Spinal cord (tissue), 10 donors: ENCODE measurements around the gene IGSF9B. TPM values are rescaled to one million over a fixed set of nuclear protein-coding genes. Genes with fewer than 3 reads are reported as not detected.
"Not testable (repeated sequence)": the region's sequence is repeated elsewhere in the genome, so short reads cannot be mapped to it uniquely, and the experiment has no call there.

Experiments
- DNase-seq, 6 donors: peaks; one replicate each; pipeline versions ENCODE4 v3.0.0 to v3.0.0-alpha.2; 2013 to 2015; ENCODE audit warnings: low spot score in 6 of 6, low read depth in 4 of 6
- H3K27ac ChIP-seq: one replicate; pipeline ENCODE4 v1.5.1; 2013; ENCODE audit warnings: low read depth, low read length, control low read depth
- H3K27me3 ChIP-seq: one replicate; pipeline ENCODE4 v1.6.1; 2013; ENCODE audit warnings: low read length; ENCODE audit not compliant: control insufficient read depth, insufficient read depth
- H3K36me3 ChIP-seq: one replicate; pipeline ENCODE4 v1.6.1; 2013; ENCODE audit warnings: low read length; ENCODE audit not compliant: control insufficient read depth, insufficient read depth
- H3K4me1 ChIP-seq: one replicate; pipeline ENCODE4 v1.6.1; 2013; ENCODE audit warnings: low read length; ENCODE audit not compliant: control insufficient read depth, insufficient read depth
- H3K4me3 ChIP-seq: one replicate; pipeline ENCODE4 v1.5.1; 2013; ENCODE audit warnings: low read depth, low read length, control low read depth
- H3K9me3 ChIP-seq: one replicate; pipeline ENCODE4 v1.6.1; 2013; ENCODE audit warnings: low read length; ENCODE audit not compliant: control insufficient read depth, insufficient read depth
- WGBS: methylation state at CpG from one replicate; pipeline ENCODE4 v1.1.5; 2013; ENCODE audit warnings: missing lambda C conversion rate; ENCODE audit not compliant: insufficient coverage; 5-methylcytosine and 5-hydroxymethylcytosine counted together
- long read RNA-seq, 4 donors: transcript quantifications; one replicate each; lab custom pipeline, GENCODE V29; 2026
- polyA plus RNA-seq, 2 donors: library from polyadenylated mRNA; unstranded; fragments of 120-200 nt; gene quantifications; one replicate each; pipeline ENCODE4 v1.2.1, GENCODE V29; 2013; ENCODE audit not compliant: insufficient read length in 2 of 2
- total RNA-seq, 2 donors: library from RNA; depleted of rRNA in 1 of 2; stranded (reverse); fragments of 120-200 nt in 1 of 2; fragments of >200 nt in 1 of 2; gene quantifications; one replicate each; pipeline versions ENCODE4 v1.2.3 to v1.2.4, GENCODE V29; 2013 to 2014
- donor health status: healthy.

IGSF9B gene, protein sequence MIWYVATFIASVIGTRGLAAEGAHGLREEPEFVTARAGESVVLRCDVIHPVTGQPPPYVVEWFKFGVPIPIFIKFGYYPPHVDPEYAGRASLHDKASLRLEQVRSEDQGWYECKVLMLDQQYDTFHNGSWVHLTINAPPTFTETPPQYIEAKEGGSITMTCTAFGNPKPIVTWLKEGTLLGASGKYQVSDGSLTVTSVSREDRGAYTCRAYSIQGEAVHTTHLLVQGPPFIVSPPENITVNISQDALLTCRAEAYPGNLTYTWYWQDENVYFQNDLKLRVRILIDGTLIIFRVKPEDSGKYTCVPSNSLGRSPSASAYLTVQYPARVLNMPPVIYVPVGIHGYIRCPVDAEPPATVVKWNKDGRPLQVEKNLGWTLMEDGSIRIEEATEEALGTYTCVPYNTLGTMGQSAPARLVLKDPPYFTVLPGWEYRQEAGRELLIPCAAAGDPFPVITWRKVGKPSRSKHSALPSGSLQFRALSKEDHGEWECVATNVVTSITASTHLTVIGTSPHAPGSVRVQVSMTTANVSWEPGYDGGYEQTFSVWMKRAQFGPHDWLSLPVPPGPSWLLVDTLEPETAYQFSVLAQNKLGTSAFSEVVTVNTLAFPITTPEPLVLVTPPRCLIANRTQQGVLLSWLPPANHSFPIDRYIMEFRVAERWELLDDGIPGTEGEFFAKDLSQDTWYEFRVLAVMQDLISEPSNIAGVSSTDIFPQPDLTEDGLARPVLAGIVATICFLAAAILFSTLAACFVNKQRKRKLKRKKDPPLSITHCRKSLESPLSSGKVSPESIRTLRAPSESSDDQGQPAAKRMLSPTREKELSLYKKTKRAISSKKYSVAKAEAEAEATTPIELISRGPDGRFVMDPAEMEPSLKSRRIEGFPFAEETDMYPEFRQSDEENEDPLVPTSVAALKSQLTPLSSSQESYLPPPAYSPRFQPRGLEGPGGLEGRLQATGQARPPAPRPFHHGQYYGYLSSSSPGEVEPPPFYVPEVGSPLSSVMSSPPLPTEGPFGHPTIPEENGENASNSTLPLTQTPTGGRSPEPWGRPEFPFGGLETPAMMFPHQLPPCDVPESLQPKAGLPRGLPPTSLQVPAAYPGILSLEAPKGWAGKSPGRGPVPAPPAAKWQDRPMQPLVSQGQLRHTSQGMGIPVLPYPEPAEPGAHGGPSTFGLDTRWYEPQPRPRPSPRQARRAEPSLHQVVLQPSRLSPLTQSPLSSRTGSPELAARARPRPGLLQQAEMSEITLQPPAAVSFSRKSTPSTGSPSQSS (N-terminal part only)
- total RNA-seq (10 to 100 TPM; 22.5 to 36.0 TPM), polyA plus RNA-seq (10 to 100 TPM; 45.4 to 64.9 TPM)
- long read RNA-seq, donor 1, partial matches to known transcripts: 6 of 6 reads
- long read RNA-seq, donor 1, other reads (novel, unspliced or antisense): 0 of 6 reads
- long read RNA-seq, donor 2, partial matches to known transcripts: 0 of 1 reads
- long read RNA-seq, donor 2, other reads (novel, unspliced or antisense): 0 of 1 reads
- long read RNA-seq, donor 3, partial matches to known transcripts: 0 of 1 reads
- long read RNA-seq, donor 3, other reads (novel, unspliced or antisense): 0 of 1 reads
- long read RNA-seq, donor 4, partial matches to known transcripts: 0 of 1 reads
- long read RNA-seq, donor 4, other reads (novel, unspliced or antisense): 0 of 1 reads

DNA sequence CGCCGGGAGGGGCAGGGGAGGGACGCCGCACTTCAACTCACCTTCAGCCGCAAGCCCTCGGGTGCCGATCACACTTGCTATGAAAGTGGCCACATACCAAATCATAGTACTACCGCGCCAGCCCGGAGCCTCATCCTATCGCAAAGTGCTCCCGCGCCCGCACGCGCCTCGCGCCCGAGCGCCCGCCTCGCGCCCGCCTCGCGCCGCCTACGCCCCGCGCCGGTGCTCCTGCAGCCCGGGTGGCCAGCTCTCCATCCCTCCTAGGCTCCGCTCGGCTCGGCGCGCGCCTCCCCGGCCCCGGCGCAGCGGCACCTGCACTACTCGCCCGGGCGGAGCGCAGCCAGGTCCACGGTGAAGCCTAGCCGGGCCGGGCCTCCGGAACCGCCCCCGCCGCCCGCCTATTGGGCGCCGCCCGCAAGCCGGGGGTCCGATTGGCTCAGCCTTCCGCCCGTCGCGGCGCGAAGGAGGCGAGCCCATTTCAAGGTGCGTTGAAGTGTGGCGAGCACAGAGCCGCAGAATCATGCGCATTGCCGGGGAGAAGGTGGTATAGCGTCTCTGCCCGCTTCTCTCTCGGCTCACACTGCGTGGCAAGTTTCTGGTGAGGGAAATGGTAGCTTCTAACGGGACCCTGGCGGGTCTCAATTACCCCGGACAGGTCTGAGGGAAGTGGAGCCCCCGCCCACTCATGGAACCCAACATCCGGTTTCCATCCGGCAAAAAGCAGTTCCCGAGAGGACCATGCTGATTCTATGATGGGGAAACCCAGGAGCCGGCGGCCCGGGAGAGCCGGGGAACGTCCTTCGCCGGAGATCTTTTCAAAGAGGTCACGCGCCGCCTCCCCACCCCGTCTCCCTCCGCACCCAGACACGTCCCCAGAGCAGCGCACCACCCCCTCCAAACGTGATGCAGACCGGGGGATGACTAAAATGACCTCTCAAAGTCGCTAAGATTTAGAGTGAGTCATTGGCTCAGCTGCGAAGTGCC lies at the start of gene IGSF9B:
IGSF9B (minus strand) TSS at position 319 of the 984 bp plus-strand sequence; CDS start at position 105, 214 bp downstream.
- peak within 1 kb of the TSS; percentile 77 for H3K4me3 ChIP-seq
- peaks cover 13% of the 10 kb centered on the region for H3K27me3 ChIP-seq
- H3K27ac ChIP-seq: peak within 1 kb of the TSS; percentile 80
- WGBS: under 1% methylated on average over 99 of the region's 100 CpGs
- no peaks in the 10 kb centered on the region for H3K9me3 ChIP-seq
- H3K36me3 ChIP-seq: no peaks in the 10 kb centered on the region
- peaks cover 43% of the 10 kb centered on the region for H3K4me1 ChIP-seq
- DNase-seq: peak in 4 of 6 donors; percentile 84 to 98 (median 92)

DNA sequence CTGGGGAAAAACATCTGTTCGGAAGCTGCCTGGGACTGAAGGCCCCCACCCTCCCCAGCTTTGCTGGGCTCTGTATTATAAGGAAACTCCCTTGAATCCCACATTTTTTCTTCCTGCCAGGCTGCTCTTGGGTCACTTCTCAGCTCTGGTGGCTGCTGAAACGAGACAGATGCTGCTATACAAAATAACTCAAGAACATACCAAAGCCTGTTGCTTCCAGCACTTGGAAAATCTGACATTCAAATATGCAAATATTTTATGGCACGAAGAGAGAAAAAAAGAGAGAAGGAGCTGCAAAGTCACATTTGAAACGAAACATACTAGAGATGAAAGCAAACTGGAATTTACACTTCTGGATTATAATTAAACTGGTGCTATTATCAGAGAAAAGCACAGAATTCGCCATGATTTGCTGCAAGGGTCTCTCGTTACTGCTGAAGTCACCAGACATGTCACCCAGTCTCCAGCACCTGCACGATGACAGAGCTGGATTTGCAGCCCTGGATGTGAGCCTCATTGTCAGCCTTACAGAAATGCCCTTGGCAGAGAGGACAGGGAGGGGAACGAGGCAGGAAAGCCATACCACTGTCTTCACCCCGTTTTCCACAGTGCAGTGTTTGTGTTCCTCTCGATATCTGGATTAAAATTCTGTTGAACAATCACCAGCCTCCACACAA lies 47.9 kb upstream of the IGSF9B start:
- DNase-seq: peak in 2 of 6 donors; percentile 61 to 82
- no peaks in the 10 kb centered on the region for H3K36me3 ChIP-seq
- no peaks in the 10 kb centered on the region for H3K27me3 ChIP-seq
- 77% methylated on average over 5 of the region's 10 CpGs for WGBS
- H3K4me3 ChIP-seq: no peak overlapping the region
- peaks cover 15% of the 10 kb centered on the region for H3K4me1 ChIP-seq
- peak overlapping the region; percentile 65 for H3K27ac ChIP-seq
- H3K9me3 ChIP-seq: no peaks in the 10 kb centered on the region

GRCh38 chr11:134003792-134004495 lies 47.2 kb upstream of the IGSF9B start:
- Histone ChIP-seq H3K36me3 (no peaks in the 10 kb centered on the region), H3K27me3 (no peaks in the 10 kb centered on the region), H3K4me3 (no peak overlapping the region), H3K9me3 (no peaks in the 10 kb centered on the region), H3K4me1 (peaks cover 15% of the 10 kb centered on the region), H3K27ac (peak overlapping the region; percentile 65)
- DNase-seq: no peak
- WGBS: 54% methylated on average over 4 of the region's 9 CpGs

DNA sequence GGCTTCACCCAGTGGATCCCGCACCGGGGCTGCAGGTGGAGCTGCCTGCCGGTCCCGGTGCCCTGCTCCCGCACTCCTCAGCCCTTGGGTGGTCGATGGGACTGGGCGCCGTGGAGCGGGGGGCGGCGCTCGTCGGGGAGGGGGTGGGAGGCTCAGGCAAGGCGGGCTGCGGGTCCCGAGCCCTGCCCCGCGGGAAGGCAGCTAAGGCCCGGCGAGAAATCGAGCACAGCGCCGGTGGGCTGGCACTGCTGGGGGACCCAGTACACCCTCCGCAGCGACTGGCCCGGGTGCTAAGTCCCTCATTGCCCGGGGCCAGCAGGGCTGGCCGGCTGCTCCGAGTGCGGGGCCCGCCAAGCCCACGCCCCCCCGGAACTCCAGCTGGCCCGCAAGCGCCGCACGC lies 46.1 kb upstream of the IGSF9B start:
- WGBS: 95% methylated on average over 37 of the region's 37 CpGs

GRCh38 chr11:134002338-134002737 lies 45.6 kb upstream of the IGSF9B start:
- H3K9me3 ChIP-seq, H3K27me3 ChIP-seq, H3K36me3 ChIP-seq, H3K27ac ChIP-seq, H3K4me3 ChIP-seq, DNase-seq: not testable (repeated sequence)
- 45% methylated on average over 6 of the region's 10 CpGs for WGBS
- H3K4me1 ChIP-seq: peaks cover 12% of the 10 kb centered on the region

More for the DNA sequence above, 46.1 kb upstream of the IGSF9B start:
- not testable (repeated sequence) for H3K4me1 ChIP-seq, H3K27ac ChIP-seq, H3K9me3 ChIP-seq, DNase-seq, H3K27me3 ChIP-seq, H3K4me3 ChIP-seq, H3K36me3 ChIP-seq

DNA sequence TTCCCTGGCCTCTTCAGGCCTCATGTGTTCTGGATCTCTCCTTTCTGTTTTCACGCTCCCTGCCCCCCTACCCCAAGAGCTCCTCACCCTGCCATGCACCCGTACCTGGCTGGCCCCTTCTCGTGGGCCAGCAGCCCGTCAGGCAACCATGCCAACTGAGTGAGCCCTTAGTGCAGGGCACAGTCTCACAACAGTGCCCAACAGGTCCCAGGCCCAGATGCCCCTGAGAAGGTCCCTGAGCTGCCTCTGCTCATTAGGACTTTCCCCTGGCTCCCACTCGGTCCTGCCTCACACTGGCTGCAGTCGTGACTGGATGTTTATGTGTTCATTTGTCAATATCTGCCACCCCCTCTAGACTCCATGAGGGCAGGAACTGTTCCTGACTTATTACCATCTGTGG lies 44.8 kb upstream of the IGSF9B start:
- WGBS: 86% methylated on average over 5 of the region's 6 CpGs
- Histone ChIP-seq H3K36me3 (no peaks in the 10 kb centered on the region), H3K4me3 (no peak overlapping the region), H3K9me3 (no peaks in the 10 kb centered on the region), H3K4me1 (peaks cover 12% of the 10 kb centered on the region), H3K27me3 (no peaks in the 10 kb centered on the region), H3K27ac (no peak overlapping the region)
- DNase-seq: no peak

DNA sequence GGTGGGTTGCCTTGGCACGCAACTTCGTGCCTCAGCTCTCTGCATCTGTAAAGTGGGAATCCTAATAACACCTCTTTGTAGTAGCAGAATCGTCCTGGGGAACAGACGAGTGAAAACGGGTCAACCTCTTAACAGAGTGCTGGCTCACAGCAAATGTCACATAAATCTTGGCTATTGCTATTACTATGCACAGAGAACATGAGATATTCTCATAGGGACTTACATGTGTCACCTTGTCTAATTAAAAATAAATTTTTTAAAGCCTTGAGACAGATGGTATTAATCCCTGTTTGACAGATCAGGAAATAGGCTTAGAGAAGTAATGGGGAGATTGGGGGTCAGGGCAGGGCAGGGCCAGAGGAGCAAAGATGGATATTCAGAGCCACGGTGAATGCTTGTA lies 44.3 kb upstream of the IGSF9B start:
- no peaks in the 10 kb centered on the region for H3K27me3 ChIP-seq
- 78% methylated on average over 2 of the region's 6 CpGs for WGBS

More for the DNA sequence above, 44.3 kb upstream of the IGSF9B start:
- H3K27ac ChIP-seq: no peak overlapping the region
- no peaks in the 10 kb centered on the region for H3K9me3 ChIP-seq
- DNase-seq: no peak
- peaks cover 12% of the 10 kb centered on the region for H3K4me1 ChIP-seq
- H3K4me3 ChIP-seq: no peak overlapping the region
- no peaks in the 10 kb centered on the region for H3K36me3 ChIP-seq
